Measurements from ENCODE around the gene LRP1B.

Gene LRP1B

GRCh38 chr2:141660232-141660631 lies 470.6 kb downstream of the LRP1B start:
- TF ChIP-seq CTCF (IDR thresholded peaks at IDR 0.05; ENCODE audit: insufficient read depth, low read depth, low read length, missing control alignments): no peak
- H3K4me3 ChIP-seq (ENCODE audit: low read depth, low read length): no peak overlapping the region
- no peak for DNase-seq (ENCODE audit: low read depth)

GRCh38 chr2:141654311-141654710 lies 476.5 kb downstream of the LRP1B start:
- no peak for DNase-seq (ENCODE audit: low read depth)
- TF ChIP-seq CTCF (IDR thresholded peaks at IDR 0.05; ENCODE audit: insufficient read depth, low read depth, low read length, missing control alignments): no peak
- no peak overlapping the region for H3K4me3 ChIP-seq (ENCODE audit: low read depth, low read length)

GRCh38 chr2:141653184-141653583 lies 477.6 kb downstream of the LRP1B start:
- no peak overlapping the region for H3K4me3 ChIP-seq (ENCODE audit: low read depth, low read length)
- no peak for TF ChIP-seq CTCF (IDR thresholded peaks at IDR 0.05; ENCODE audit: insufficient read depth, low read depth, low read length, missing control alignments)
- DNase-seq (ENCODE audit: low read depth): no peak

GRCh38 chr2:141652308-141652707 lies 478.5 kb downstream of the LRP1B start:
- no peak for TF ChIP-seq CTCF (IDR thresholded peaks at IDR 0.05; ENCODE audit: insufficient read depth, low read depth, low read length, missing control alignments)
- DNase-seq (ENCODE audit: low read depth): no peak
- H3K4me3 ChIP-seq (ENCODE audit: low read depth, low read length): no peak overlapping the region

- no peak overlapping the region for H3K4me3 ChIP-seq (ENCODE audit: low read depth, low read length)
- TF ChIP-seq CTCF (IDR thresholded peaks at IDR 0.05; ENCODE audit: insufficient read depth, low read depth, low read length, missing control alignments): no peak
- no peak for DNase-seq (ENCODE audit: low read depth)
Measured at GRCh38 chr2:141647353-141647752, 483.5 kb downstream of the LRP1B start.

GRCh38 chr2:141641462-141641861 lies 489.4 kb downstream of the LRP1B start:
- no peak for DNase-seq (ENCODE audit: low read depth)
- H3K4me3 ChIP-seq (ENCODE audit: low read depth, low read length): no peak overlapping the region
- no peak for TF ChIP-seq CTCF (IDR thresholded peaks at IDR 0.05; ENCODE audit: insufficient read depth, low read depth, low read length, missing control alignments)

- DNase-seq (ENCODE audit: low read depth): no peak
- no peak for TF ChIP-seq CTCF (IDR thresholded peaks at IDR 0.05; ENCODE audit: insufficient read depth, low read depth, low read length, missing control alignments)
- H3K4me3 ChIP-seq (ENCODE audit: low read depth, low read length): no peak overlapping the region
Measured at GRCh38 chr2:141639809-141640208, 491.0 kb downstream of the LRP1B start.
